ENCODE data around the gene STAB2.

The STAB2 gene

GRCh38 chr12:103812789-103813188 is 225.7 kb downstream of the STAB2 start:
- DNase-seq = no peak

DNA sequence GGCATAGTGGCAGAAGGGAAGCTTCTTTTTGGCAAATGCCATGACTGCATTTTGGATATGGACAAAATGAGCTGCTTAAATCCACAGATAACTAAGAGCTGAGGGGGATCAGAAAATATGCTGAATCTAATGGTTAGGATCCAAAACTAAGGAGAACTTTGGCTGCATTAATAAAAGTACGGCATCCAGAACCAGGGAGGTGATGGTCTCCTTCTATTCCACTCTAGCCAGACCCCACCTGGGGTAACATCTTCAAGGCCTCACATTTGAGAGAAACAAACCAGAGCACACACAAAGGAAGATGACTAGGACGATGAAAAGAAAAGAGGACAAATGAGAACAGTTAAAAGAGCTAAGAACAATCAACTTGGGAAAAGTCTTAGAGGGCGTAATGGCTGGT is 226.4 kb downstream of the STAB2 start:
- no peak for DNase-seq

DNA sequence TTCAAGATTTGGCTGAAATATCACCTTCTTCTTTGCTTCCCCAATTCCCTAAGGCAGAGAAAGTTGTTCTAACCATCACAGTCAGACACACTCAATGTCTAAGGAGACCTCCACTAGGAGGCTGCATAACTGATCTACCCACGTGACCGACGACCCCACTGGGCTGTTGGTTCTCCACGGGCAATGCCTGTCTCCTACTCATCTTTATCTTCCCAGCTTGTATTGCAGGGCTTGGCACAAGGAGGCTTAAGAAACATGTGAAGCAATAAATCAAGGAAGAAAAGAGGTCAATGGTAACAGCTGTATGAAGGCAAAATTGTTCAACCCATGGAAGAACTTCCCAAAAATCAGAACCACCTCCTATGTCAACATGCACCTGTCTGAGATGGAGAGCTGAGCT is 226.9 kb downstream of the STAB2 start:
- DNase-seq = no peak

- no peak for DNase-seq
Measured at GRCh38 chr12:103814436-103814835, 227.4 kb downstream of the STAB2 start.

Data from CD4-positive, alpha-beta T cell treated with Interleukin-21 for 1 hour (primary cell).